NCI-H524 (cell line): ENCODE measurements around the gene COL18A1.
A peak's percentile ranks its signal among the peaks of the same experiment; 100 is the strongest.
"Not testable (repeated sequence)": the region's sequence is repeated elsewhere in the genome, so short reads cannot be mapped to it uniquely, and the experiment has no call there.

Source experiments
- DNase-seq, 2 experiments: peaks; one replicate each; lab custom pipeline; 2025; lab: John Stamatoyannopoulos, UW

The COL18A1 gene

DNA sequence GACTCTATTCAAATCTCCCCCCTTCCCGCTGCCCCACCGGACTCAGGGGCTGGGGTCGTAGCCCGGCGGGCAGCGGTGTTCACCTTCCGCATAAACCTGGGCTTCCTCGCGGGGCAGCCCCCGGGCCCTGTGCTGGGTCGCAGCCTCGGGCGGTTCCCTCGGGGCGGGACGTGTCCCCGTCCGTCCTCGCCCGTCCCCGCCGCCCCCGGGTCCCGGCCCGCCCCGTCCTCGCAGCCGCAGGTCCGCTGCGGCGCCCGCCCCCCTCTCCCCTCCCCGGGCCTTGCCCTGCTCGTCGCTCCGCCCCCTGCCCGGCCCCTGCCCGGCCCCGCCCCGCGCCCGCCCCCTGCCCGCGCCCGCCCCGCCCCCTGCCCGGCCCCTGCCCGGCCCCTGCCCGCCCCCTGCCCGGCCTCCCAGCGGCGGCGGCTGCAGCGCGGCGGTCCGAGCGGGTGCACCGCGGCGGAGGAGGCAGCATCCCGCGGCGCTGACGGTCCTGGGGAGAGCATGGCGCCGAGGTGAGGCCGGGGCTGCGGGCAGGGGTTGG, at the start of gene COL18A1:
TSS of gene COL18A1 (plus strand) at position 436 of the 541 bp plus-strand sequence. CDS start at position 502, 66 bp downstream.
- DNase-seq = peak in 1 of 2 experiments; percentile 20

DNA sequence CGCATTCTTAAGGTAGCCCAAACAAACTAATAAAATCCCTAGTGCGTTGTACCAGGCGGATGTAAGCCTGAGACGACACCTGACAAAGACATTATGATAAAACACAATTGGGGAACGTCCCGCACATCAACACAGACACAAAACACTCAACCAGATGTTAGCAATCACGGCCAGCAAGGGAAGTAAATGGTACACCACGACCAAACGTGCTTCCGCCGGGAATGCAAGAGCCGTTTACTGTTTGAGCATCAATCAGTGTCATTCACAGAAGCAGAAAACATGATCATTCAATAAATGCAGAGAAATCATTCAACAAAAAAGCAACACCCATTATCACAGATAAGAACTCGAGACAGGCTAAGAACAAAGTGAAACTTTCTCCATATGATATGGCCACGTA, 49.4 kb upstream of the COL18A1 start:
- no peak for DNase-seq

DNA sequence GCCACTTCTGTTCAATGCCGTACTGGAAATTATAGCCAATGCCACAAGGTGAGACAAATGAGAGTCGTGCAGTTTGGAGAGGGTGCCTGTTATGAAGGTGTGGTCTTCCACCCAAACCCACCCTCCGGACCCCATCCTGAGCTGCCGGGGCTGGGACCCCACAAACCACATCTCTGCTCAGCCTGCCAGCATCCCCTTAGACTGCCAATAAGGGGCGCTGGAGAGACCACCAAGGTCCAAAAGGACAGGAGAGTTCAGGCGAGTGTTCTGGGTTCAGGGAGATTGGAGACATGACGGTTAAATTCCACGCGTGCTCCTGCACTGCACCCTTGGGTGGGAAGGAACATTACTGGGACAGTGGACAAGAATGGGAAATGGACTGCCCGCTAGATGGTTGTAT, 48.7 kb upstream of the COL18A1 start:
- no peak for DNase-seq

DNA sequence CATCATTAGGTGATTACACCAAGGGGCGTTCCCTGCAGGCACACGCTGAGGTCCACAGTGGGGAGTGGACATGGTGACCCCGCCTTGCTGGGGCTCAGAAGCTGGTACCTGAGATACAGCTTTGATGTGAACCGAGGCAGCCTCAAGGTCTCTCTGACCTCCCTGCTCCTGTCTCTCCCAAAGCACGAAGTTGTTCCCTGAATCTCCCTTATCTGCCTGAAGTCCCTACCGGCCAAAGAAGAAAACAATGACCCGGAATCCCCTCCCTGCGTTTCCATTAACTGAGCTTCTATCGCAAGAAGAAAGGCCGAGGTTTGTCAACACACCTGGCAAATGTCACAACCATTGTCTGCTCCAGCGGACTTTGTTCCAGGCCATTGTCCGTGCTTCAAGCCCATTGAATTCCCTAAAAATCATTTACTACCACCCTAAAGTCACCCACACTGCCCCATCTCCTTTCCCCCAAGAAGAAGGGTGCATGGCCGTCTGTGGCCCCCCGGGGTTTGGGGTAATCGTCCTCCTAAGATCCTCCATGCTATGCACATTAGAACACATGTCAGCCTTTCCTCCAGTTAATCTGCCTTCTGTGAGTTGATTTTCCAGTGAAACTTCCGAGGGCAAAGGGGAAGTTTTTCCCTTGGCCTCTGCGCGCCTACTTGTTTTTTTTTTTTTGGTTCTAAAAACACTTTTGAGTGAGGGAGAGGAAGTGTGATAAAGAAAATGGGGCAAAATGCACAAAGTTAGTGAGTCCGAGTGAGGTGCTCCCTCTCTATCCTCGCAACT, 48.1 kb upstream of the COL18A1 start:
- no peak for DNase-seq

DNA sequence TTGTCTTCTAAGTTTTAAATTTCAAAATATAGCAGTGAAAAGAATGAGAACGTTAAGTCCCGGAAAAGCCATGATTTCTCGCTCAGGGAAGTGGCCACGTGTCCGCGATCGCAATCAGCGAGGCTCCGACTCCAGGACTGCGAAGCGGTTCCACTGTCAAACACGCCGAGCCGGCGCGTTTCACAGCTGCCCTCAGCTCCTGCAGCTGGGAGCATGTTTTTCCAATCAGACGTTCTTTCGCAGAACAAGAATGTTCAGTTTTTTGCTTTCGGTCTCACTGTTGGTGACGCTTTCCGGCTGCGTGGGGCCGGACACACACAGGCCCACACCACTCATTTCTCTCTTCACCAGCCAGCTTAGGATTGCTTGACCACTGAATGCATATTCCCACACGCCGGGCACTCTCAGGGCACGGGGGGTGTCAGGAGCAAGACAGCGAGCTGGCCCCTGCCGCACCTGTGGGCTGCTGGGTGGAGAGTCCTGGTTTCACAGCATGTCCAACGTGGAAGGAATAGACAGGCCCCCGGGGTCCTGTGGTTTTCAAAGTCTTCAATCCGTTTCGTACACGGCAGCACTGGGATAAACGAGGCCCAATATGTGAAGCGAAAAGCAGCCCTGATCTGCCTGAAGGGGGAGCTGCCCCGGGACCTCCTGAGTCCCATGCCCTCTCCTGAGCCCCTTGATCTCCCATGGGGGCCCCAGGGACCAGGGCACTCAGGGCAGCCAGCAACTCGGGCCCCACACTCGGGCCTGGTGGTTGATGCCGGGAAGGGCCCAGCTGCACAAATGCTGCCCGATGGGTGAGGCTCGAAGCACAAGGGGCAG, 47.3 kb upstream of the COL18A1 start:
- DNase-seq = no peak

DNA sequence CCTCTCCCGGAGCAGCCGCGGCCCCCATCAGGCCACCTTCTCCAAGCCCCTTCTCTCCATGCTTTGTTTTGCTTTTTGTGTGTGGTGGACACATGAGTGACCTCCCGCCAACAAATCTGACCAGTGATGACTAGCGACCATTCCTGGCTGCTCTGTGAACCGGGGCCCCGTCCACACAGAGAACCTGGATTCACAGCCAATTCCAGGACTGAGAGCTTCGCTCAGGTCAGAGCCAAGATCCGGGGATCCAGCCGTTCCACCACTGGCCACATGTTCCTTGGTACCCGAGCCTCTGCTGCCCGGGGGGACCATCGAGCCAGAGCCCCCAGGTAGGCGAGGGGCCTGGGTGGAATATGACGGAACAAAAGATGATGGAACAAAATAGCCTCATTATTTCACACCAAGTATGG, 46.7 kb upstream of the COL18A1 start:
- DNase-seq = no peak

DNA sequence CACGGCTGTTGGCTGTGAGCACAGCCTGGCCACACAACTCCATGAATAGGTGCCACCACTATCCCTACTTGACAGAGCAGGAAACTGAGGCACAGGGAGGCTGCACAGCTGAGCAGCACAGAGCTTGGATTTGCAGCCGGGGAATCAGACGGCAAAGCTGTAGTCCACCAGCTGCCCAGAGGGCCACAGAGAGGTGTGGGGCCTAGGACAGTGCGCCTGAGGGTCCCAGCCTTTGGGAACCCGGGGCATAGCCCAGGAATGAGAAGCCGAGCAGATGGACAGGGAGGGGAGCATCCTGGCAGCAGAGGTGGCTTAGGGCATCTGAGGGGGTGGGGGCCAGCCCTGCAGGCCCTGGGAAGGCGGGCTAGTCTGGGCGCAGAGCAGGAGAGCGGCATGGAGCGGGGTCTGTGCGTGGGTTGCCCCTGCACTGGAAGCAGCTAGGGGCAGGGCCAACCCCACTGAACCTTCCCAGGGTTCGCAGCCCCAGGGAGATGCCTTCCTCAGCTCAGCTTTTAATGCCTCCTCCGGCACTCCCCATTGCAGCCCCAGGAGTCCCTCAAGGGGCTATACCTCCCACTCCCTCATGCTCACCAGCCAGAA, 46.2 kb upstream of the COL18A1 start:
- DNase-seq = no peak

DNA sequence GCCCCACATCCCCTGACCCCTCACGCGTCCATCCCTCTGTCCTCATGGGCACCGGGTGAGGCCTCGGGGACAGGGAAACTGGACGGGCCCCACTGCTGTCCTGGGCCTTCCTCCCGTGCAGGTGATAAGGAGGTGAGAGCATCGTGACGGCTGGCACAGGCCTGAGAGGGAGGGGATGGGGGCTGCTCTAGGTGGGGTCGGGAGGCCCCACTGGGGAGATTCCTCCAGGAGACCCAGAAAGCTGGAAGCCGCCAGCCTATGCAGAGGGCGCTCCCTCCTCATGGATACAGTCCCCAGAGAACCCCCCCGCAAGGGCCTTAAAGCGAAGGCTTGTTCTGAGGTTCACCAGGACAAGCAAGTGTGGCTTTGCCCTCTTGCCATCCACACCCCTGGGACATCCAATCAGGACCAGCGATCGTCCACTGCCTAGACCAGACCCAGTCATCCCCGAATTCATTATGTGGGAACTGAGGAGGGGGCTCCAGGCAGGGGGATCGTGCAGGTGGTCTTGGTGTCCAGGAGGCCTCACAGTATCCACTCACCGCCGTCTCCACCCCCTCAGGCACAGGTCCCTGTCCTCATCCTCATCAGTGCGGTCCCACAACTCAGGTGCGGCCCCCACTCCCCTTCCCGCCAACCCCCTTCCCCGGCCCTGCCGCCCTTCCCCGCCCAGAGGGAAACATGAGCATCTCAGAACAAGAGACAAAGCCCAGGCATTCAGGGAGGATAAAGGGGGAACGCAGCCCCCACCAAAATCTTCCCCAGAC, 45.3 kb upstream of the COL18A1 start:
- no peak for DNase-seq

DNA sequence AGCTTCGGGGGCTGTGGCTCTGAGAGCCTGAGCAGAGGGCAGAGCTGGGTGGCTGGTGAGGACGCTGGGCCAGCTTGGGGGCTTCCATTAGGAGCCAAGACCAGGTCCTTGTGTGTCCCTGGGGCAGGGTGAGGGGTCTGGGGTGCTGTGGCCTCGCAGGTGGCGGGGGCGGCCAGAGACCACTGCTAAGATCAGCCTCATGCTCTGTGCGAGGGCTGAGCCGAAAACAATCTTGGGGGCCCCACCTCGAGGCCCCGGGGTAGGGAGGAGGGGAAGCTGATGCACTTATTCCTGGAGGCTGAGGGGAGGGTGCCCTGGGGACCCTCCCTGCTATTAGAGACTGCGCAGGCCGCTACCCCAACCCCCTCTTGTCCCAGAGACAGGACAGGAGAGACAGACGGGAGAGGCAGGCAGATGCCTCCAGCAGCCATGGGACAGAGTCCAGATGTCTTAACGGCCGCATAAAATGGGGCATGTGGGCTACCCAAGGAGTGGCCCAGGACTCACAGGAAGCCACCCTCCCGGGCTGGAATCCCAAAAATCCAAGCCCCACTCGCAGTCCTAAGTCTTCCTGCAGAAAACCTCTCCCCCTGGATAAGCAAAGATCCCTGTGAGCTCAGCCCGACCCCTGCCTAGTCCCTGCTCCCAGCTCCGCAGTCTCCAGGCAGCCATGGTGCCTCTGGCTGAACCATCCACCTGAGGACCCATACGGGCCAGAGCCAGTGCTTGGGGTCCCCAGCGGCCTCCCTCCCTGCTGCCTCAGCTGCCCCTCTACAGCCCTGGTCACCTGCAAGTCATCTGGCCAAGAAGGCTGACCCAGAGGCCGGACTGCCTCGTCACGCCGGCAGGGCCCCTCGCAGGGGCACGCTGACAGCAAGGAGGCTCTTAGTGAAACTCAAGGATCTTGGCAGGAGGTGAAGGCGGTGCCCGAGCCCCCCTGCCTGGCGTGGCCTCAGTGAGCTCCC, 43.6 kb upstream of the COL18A1 start:
- no peak for DNase-seq

DNA sequence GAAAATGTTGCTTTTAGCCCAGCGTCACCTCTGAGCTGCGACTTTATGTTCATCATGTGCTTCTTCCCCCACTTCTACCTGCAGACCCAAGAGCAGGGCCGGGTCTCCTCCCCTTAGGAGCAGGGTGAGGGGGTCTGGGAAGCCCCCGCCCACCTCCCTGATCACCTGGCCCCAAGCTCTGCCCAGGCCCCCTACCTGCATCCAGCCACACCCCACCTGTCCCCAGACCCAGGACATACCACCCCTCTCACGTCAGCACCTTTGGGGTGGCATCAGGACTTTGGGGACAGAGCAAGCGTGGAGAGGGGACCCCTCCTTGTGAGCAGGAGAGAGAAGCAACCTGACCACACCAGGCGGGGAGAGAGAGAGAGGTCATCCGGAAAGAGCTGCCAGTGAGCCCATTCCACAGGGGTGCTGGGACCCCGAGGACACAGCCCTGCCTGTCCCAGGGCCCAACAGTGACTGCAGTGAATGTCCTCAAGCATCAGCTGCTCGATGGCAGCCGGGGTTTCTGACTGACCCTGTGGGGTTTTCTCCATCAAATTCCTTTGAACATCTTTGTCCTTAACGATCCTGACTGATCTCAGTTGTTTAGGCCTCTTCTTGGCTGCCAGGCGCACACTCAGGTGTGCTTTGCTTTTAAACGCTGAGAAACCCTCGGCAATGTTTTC, 42.8 kb upstream of the COL18A1 start:
- no peak for DNase-seq

DNA sequence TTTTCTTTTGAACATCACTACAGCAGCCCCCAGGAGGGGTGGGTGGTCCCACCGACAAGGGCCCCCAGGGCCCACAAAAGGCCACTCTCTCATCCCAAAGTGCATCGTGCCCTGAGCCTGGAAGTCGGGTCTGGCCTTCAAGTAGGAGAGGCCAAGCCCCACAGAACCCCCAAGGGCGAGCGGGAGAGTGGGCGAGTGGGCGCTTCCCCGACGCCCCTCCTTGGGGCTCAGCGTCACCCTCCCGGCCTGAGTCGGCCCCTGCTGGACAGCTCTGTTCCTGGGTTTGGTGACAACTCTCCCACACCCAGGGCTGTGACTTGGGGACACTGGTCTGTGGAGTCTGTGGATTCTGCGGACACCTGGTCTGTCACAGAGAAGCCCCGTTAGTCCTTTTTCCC, 42.2 kb upstream of the COL18A1 start:
- DNase-seq = no peak

DNA sequence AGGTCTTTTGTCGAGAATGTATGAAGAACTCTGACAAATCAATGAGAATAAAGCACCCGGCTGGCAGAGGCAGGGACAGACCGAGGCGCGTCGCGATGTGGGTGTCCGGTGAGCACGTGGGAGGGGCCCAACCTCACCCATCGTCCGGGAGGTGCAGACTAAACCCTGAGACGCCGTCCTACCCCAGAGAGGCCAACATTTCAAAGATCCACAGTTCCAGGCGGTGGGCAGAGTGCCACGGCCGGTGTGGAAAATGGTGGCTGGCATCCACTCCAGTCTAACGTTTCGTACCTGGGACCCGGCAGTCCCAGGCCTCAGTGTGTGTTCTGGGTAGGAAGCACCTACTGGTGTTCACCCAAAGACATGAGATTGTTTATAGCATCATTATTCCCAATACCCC, 41.7 kb upstream of the COL18A1 start:
- not testable (repeated sequence) for DNase-seq

DNA sequence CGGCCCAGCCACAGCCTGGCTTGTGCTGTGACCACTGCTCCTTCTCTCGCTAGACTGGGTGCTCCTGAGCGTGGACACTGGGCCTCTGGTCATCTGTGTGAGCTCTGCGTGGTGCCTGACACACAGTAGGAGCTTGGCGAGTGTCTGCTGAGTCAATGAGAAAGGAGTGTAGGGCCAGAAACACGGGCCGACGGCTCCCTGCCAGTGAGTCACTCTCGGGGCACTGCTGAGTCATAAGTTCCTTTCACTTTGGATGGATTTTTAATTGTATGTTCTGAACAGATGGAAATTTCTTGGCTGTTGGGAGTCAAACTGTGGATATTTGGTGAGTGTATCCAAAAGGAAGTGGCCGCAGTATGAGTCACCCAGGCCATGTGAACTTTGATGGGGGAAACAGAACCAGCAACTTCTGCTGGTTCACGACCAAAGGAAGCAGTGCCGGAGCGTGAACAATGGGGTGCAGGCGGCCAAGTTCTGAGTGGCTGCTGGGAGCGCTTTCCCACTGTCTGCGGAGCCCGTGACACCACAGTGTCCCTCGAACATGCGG, 41.0 kb upstream of the COL18A1 start:
- DNase-seq = no peak

DNA sequence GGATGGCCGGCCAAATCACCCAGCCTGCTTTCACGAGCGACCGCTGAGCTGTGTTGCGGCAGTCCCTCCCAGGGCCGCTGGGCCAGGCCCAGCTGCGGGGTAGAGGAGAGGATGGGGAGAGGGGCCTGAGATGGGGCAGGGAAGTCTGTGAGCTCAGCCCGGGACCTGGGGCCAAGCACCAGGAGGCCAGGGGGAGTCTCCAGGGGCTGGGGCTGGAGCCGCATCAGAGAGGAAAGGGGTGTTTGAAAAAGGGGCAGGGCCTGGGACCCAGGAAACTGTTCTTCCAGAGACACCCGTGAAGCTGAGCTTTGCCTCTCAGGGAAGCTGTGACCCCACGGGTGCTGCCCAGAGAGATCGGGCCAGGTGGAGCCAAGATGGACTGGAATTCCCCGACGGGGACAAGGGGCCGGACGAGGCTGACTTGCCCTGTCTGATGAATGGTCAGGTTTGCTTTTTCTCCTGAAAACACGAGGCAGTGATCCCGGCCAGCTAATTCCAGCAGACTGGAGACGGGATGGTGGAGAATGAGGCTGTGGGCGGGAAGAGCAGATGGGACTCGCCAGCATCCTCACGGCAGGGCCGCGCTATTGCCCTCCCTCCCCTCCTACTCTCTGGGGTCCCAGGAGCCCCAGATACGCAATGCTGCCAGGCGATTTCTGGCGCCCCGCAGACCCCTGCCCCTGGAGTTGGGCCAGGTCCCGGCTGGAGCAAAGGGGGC, 40.3 kb upstream of the COL18A1 start:
- DNase-seq = no peak

DNA sequence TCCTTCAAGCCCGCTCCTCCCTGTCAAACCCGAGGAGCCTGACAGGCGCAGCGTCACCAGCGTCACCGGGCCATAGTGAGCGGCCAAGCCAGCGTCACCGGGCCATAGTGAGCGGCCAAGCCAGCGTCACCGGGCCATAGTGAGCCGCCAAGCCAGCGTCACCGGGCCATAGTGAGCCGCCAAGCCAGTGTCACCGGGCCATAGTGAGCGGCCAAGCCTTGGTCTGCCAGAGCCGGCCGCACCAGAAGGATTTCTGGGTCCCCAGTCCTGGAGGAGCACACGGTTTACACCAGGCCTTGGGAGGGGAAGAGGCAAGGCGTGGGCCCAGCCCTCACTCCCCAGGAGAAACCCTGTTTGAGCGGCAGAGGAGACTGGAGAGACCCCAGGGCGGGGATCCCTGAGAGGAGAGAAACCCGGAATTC, 39.8 kb upstream of the COL18A1 start:
- no peak for DNase-seq

DNA sequence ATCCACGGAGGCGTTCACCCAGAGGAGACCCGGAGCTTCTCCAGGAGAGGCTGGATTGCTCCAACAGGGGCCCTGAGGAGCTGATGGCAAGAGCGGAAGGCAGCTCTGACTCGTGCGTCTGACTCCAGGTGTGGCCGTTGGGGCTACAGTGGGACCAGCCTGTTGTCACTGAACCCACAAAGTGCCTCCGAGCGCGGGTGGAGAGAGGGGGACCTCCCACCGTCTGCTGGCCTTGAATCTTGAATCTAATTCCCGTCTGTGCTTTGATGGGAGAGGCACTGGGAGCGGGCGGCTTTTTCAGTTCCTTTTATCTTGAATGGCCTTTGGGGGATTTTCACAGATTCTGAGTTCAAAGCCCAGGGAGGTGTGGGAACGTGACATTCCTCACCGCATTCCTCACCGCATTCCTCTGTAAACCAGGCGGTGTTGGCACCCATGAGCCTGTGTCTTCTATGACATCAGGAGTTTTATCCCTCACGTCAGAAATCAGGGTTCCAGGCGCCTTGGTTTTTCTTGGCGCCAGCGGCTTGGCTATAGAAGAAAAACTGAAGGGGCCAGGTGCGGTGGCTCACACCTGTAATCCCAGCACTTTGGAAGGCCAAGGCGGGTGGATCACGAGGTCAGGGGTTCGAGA, 39.2 kb upstream of the COL18A1 start:
- DNase-seq = no peak

DNA sequence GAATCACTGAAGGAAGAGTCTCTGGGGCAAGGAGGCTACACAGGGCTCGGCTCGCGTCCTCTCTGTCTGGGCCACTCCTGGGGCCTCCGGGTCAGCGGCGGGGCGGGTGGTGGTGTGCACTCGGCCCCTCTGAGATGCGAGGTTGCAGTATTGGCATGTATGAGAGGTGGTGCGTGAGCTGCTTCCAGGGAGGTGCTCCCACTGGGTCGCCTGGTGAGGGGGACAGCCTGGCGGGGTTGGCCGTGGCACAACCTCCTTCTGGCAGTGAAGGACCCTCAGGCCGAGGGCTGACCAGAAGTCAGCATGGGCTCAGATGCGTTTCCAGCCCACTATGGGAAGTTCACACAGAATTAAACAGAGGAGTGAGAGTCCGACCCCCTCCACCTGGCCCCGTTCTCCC, 38.5 kb upstream of the COL18A1 start:
- DNase-seq = no peak

DNA sequence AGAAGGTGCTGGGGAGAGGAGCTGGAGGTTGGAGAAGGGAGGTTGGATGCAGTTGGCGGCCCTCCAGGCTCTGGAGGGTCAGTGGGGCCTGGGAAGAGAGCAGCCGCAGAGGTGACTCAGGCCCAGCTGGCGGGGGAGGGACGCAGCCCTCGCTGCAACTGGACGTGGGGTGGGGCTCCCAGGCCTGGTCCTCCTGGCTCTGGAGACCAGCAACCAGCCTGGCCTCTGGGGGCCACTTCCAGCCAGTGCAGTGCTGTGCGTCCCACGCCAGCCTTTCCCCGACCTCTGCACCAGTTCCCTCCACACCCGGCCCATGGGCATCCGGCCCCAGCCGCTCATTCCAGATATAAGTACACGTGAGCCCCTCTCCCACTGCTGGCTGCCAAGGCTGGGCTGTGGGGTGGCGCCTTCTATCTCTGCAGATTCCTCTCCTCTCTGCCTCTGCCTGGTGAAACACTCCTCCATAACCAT, 38.0 kb upstream of the COL18A1 start:
- DNase-seq = no peak
